ENCODE data around the gene ATOH7.

DNA sequence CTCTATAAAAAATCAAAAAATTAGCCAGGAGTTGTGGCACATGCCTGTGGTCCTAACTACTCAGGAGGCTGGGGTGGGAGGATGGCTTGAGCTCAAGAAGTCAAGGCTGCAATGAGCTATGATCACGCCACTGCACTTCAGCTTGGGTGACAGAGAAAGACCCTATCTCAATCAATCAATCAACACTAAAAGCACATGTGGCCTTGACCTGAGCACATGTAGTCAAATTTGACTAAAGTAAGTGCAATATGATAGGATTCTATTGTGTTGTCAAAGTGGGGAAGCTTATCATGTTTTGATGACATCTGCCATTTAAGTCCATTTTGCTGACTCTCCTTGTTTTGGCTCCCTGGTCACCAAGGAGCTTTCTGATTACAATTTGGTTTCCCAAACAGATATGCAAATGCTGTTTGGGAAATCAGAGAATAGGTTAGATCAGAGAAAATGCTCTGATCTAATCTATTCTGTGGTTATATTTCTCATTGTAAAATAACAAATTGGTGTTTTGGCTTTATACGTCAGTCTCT is 43.8 kb upstream of the ATOH7 start:
- TF ChIP-seq, protein P1, sequence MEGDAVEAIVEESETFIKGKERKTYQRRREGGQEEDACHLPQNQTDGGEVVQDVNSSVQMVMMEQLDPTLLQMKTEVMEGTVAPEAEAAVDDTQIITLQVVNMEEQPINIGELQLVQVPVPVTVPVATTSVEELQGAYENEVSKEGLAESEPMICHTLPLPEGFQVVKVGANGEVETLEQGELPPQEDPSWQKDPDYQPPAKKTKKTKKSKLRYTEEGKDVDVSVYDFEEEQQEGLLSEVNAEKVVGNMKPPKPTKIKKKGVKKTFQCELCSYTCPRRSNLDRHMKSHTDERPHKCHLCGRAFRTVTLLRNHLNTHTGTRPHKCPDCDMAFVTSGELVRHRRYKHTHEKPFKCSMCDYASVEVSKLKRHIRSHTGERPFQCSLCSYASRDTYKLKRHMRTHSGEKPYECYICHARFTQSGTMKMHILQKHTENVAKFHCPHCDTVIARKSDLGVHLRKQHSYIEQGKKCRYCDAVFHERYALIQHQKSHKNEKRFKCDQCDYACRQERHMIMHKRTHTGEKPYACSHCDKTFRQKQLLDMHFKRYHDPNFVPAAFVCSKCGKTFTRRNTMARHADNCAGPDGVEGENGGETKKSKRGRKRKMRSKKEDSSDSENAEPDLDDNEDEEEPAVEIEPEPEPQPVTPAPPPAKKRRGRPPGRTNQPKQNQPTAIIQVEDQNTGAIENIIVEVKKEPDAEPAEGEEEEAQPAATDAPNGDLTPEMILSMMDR (conservative IDR thresholded peaks at IDR 0.05; ENCODE audit: low read length), result no peak
- no peak for TF ChIP-seq EZH2phosphoT487 (IDR thresholded peaks at IDR 0.05; ENCODE audit: borderline replicate concordance, low read depth, low read length)
